GM19238 (cell line): Measurements from ENCODE around the gene LIN52.
"Not testable (repeated sequence)": the region's sequence is repeated elsewhere in the genome, so short reads cannot be mapped to it uniquely, and the experiment has no call there.

Experiments
- DNase-seq: peaks from one replicate; pipeline ENCODE4 v3.0.0; 2011; ENCODE audit warnings: low spot score; ENCODE audit not compliant: insufficient read length

Gene LIN52

DNA sequence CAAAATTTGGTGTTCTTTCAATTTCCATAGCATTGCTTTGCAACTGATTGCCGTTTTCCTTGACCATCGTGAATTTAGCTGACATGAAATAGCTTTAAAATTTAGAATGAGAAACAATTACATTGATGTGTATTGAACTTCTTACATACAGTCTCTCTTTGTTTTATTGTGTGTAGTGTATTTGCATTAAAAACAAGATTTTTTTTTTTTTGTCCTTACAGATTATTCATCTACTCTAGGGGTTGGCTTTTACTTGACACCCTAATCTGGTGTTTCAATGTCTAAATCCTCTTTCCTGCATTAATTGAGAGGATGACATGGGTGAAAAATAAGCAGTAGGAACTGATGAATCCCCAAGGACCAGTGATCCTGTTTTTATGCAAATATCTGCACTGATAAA lies 20.6 kb downstream of the LIN52 start:
- no peak for DNase-seq

GRCh38 chr14:74109369-74109768 lies 24.6 kb downstream of the LIN52 start:
- no peak for DNase-seq

DNA sequence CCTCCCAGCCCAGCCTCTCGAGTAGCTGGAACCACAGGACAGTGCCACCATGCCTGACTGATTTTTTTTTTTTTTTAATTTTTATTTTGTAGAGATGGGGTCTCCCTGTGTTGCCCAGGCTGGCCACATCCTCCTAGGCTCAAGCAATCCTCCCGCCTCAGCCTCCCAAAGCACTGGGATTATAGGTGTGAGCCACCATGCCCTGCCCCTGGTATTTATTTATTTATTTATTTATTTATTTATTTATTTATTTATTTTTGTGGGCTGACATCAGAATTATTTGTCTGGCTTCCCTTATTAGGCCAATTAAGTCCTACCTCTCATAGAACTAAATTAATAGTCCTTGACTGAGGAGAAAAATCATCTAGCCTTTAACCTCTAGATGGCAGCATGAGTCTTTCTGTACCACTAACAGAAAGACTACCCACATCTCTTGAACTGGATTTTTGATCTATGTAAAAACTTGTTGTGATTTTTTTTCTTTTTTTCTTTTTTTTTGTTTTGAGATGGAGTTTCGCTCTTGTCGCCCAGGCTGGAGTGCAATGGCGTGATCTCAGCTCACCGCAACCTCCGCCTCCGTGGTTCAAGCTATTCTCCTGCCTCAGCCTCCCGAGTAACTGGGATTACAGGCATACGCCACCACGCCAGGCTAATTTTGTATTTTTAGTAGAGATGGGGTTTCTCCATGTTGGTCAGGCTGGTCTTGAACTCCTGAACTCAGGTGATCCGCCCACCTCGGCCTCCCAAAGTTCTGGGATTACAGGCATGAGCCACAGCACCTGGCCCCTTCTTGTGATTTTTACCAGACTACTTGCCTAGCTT lies 26.9 kb downstream of the LIN52 start:
- DNase-seq: peak; percentile 14

- DNase-seq: not testable (repeated sequence)
Observed at GRCh38 chr14:74125487-74125886, 40.7 kb downstream of the LIN52 start.

DNA sequence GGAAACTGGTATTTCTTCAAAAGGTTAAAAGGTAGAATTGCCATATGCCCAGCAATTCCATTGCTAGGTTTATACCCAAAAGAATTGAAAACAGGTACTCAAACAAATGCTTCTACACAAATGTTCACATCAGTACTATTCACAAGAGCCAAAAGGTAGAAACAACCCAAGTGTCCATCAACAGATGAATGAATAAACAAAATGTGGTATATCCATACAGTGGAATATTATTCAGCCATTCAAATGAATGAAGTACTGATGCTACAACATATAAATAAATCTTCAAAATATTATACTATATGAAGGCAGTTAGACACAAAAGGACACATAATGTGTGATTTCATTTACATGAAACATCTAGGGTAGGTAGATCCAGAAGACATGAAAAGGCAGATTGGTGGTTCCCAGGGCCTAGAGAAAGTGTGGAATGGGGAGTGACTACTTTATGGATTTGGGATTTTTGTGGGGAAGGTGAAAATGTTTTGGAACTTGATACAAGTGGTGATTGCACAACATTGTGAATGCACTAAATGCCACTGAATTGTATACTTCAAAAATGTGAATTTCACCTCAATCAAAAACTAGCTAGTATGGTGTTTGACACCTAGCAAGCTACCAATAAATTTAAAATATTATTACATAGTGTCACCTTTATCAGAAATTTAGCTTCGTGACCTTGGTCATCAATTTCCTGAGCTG lies 41.7 kb downstream of the LIN52 start:
- no peak for DNase-seq

GRCh38 chr14:74127634-74128033 lies 42.9 kb downstream of the LIN52 start:
- no peak for DNase-seq

GRCh38 chr14:74133833-74134481 lies 49.2 kb downstream of the LIN52 start:
- no peak for DNase-seq

DNA sequence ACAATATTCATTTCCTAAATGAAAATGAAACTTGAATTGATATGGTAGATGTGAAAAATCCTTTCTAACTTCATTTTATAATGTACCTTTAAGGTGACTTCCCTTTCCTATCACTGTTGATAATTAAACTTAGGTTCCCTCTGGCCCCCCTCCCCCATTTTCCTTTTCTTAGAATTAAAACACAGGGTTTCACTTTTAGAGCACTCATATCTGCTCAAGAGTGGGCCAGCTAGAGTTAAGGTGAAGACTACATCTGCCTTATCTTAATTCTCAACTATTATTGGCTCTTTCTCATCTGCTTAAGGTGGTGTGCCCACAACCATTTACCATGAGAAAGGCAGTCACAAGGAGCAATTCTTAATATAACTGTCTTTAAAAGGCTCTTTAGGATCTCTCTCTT lies 49.7 kb downstream of the LIN52 start:
- DNase-seq: no peak

- DNase-seq: no peak
Observed at GRCh38 chr14:74135426-74135825, 50.7 kb downstream of the LIN52 start.

DNA sequence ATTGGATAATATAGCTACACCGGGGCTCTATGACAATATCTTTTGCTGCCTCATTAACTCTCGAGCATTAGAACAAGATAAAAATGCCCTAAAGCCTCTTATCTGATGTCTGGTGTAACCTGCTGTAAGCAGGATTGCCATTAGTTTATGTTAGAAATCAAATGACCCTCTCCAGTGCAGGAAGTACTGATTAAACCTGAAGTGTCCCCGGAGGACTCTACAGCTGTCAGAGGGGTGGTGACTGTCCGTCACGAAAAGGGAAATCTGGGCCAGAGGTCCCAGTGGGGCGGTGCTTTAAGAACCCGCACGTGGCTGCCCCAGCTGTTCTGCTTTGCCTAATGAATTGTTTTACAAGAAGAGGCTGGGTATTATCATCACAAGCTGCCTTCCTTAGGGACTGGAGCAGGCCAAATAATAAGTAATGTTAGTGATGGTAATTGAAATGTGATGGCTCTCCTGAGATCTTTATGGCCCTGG lies 55.7 kb downstream of the LIN52 start:
- DNase-seq: no peak

DNA sequence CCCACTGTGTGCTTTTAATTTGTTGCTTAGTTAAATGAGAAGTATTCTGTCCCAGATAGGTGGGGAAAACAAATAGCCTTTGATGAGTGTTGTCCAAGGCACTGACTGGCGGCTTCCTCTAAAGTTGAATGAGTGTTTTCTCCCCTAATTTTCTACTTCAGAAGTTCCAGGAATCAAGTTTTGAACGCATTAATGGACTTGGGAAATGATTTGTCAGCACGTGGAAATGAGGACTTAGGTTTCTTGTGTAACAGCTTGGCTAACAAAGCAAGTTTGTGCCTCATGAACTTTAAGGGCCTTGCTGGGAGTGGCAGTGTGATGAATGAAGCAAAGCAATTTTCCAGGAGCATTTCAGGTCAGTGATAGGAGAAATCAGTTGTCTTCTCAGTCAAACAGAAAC lies 56.9 kb downstream of the LIN52 start:
- DNase-seq: no peak

GRCh38 chr14:74142523-74142922 lies 57.8 kb downstream of the LIN52 start:
- no peak for DNase-seq

DNA sequence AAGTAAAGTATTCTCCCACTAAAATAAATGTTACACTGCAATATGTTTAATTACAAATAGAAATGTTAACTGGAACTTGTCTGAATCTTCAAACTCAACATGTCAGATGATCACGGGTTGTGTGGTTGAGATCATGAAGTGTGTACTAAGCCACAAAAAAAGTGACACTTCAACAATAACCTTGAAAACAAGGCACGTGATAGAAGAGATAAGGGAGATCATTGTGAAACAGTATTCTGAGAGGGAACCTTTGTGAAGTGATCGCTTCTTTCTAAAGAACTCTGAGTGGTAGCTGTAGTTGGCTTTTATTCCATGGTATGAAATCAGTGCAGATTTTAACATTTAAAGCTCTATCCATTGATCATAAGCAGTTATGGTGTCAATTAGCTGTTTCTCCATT lies 60.0 kb downstream of the LIN52 start:
- DNase-seq: no peak

- DNase-seq: no peak
Observed at GRCh38 chr14:74147571-74147970, 62.8 kb downstream of the LIN52 start.

- no peak for DNase-seq
Observed at GRCh38 chr14:74148705-74149104, 63.9 kb downstream of the LIN52 start.

GRCh38 chr14:74155287-74155686 lies 70.5 kb downstream of the LIN52 start:
- no peak for DNase-seq

- no peak for DNase-seq
Observed at GRCh38 chr14:74155749-74156148, 71.0 kb downstream of the LIN52 start.

- no peak for DNase-seq
Observed at GRCh38 chr14:74160763-74161162, 76.0 kb downstream of the LIN52 start.

GRCh38 chr14:74161526-74162158 lies 76.9 kb downstream of the LIN52 start:
- no peak for DNase-seq

GRCh38 chr14:74169906-74170305 lies 85.2 kb downstream of the LIN52 start:
- DNase-seq: no peak

- no peak for DNase-seq
Observed at GRCh38 chr14:74176400-74176793, 91.6 kb downstream of the LIN52 start.

- DNase-seq: no peak
Observed at GRCh38 chr14:74179856-74180255, 95.1 kb downstream of the LIN52 start.
